Heart left ventricle (tissue), 16 donors: Measurements from ENCODE around the gene WFS1. TPM values are rescaled to one million over a fixed set of nuclear protein-coding genes. Genes with fewer than 3 reads are reported as not detected.

Experiments used
- ATAC-seq, 4 donors: fragments of 200-7000 bp; cut with Tn5 transposase; one replicate each; pipeline ENCODE4 v1.9.1; 2020 to 2022; ENCODE audit warnings: moderate library complexity in 4 of 4, mild to moderate bottlenecking in 3 of 4, moderate number of reproducible peaks in 1 of 4
- DNase-seq, 5 donors: peaks; one replicate each; pipeline ENCODE4 v3.0.0-alpha.2; 2020
- H3K27ac ChIP-seq, 12 donors: fragments of 200-600 bp; sonication (generic) in 4 of 12; one replicate each; pipeline versions ENCODE4 v1.5.0 to v1.8.0; 2016 to 2022; ENCODE audit warnings: mild to moderate bottlenecking in 2 of 12
- H3K27me3 ChIP-seq, 9 donors: fragments of 200-600 bp; sonication (generic) in 2 of 9; one replicate each; pipeline versions ENCODE4 v1.5.1 to v1.8.0; 2016 to 2022; ENCODE audit warnings: mild to moderate bottlenecking in 3 of 9
- H3K36me3 ChIP-seq, 9 donors: fragments of 200-600 bp; sonication (generic) in 2 of 9; one replicate each; pipeline versions ENCODE4 v1.5.0 to v1.8.0; 2018 to 2022; ENCODE audit warnings: mild to moderate bottlenecking in 2 of 9
- H3K4me1 ChIP-seq, 12 donors: fragments of 200-600 bp; sonication (generic) in 4 of 12; one replicate each; pipeline versions ENCODE4 v1.5.0 to v1.8.0; 2016 to 2022; ENCODE audit warnings: mild to moderate bottlenecking in 3 of 12
- H3K4me3 ChIP-seq, 12 donors: fragments of 200-600 bp; sonication (generic) in 4 of 12; one replicate each; pipeline versions ENCODE4 v1.5.0 to v1.8.0; 2017 to 2022; ENCODE audit warnings: mild to moderate bottlenecking in 9 of 12, moderate library complexity in 4 of 12
- H3K9me3 ChIP-seq, 12 donors: fragments of 200-600 bp; sonication (generic) in 4 of 12; one replicate each; pipeline versions ENCODE4 v1.5.0 to v1.8.0; 2016 to 2022; ENCODE audit warnings: mild to moderate bottlenecking in 1 of 12
- CTCF ChIP-seq, 12 donors: fragments of 200-600 bp; sonication (generic) in 4 of 12; IDR thresholded peaks; one replicate each; pipeline versions ENCODE4 v1.5.0 to v1.8.0; 2018 to 2022; ENCODE audit warnings: antibody characterized with exemption in 12 of 12, mild to moderate bottlenecking in 5 of 12
- POLR2A ChIP-seq, 2 donors: fragments of 450-650 bp; IDR thresholded peaks; one replicate each; pipeline ENCODE4 v1.6.1; 2017; ENCODE audit warnings: antibody characterized with exemption in 2 of 2, mild to moderate bottlenecking in 2 of 2, moderate library complexity in 2 of 2
- WGBS, 4 donors: extraction: QIAGEN DNeasy Blood & Tissue Kit in 2 of 4; methylation state at CpG; one replicate each; pipeline versions ENCODE4 v1.1.5 to v1.1.7; 2013 to 2018; 5-methylcytosine and 5-hydroxymethylcytosine counted together
- intact Hi-C, 10 donors: fragments of 100-400 bp; cut with DNase I; formaldehyde crosslinking; loops; one replicate each; pipeline versions ENCODE4 v1.11.1 to v1.14.2; 2022
- polyA plus RNA-seq, 2 donors: library from polyadenylated mRNA; stranded (reverse); fragments of 200-250 nt; gene quantifications; one replicate each; pipeline ENCODE4 v1.2.3, GENCODE V29; 2013
- total RNA-seq, 9 donors: library from RNA; depleted of rRNA in 2 of 9; stranded (reverse); fragments of >200 nt in 2 of 9; fragmentation: NEBNext Ultra II Directional in 3 of 9; extraction: Animal tissue kit (Norgen Biotek cat#: 25700) in 3 of 9; gene quantifications; one replicate each; pipeline versions ENCODE4 v1.1.0 to v1.2.4, GENCODE V29; 2016 to 2023
- donor health status: ischemic (EF 13 %, LVEDD 7.1; RV severe dilation, severe dysfunction).
- donor health status: healthy with polysubstance abuse.
- donor health status: DM: no; HTN: yes; CAD: no.
- donor health status: DM: no; HTN: no; CAD: no.
- donor health status: ischemic (EF 25% LVEDD 6.9; RV normal size, moderate dysfunction).
- donor health status: ischemic (EF 25% LVEDD 5.7; RV mildly dilated, moderate dysfunction).
- donor health status: healthy.
- donor health status: DM: yes; HTN: yes; CAD: no.
- donor health status: ischemic (EF 35%, LVEDD 5.7; RV mildly dilated, moderate dysfunction).
- donor health status: nonischemic (EF 11% LVEDD 7.7; RV severe dilation, severe dysfunction).
- donor health status: DM: yes; HTN: yes; CAD: no.
- donor health status: PGD.
- donor health status: ischemic (EF 29% LVEDD 5.4; RV normal size, mild dysfunction).
- donor health status: nonischemic (EF 23%, LVEDD 6.1; RV moderate dilation, normal function).

The WFS1 gene
- total and polyA plus RNA-seq, 11 donors = 44.8 to 202 (median 73.2) TPM

- no peak for DNase-seq
- peaks cover 7 to 57% (median 26%) of the 10 kb centered on the region in 9 donors for H3K27me3 ChIP-seq
- WGBS, 4 donors = 62 to 66% (median 64%) methylated on average over 10 of the region's 10 CpGs
These were observed 46.8 kb upstream of the WFS1 start for GRCh38 chr4:6222761-6223292.

GRCh38 chr4:6224735-6225134, 44.9 kb upstream of the WFS1 start:
- Histone ChIP-seq H3K9me3 (peaks cover 0 to 8% (median 0%) of the 10 kb centered on the region in 12 donors), H3K4me1 (peaks cover 0 to 9% (median 0%) of the 10 kb centered on the region in 12 donors), H3K27ac (no peak overlapping the region), H3K4me3 (no peak overlapping the region), H3K36me3 (no peaks in the 10 kb centered on the region), H3K27me3 (peaks cover 7 to 51% (median 26%) of the 10 kb centered on the region in 9 donors)
- intact Hi-C loops = no loop called here
- no peak for TF ChIP-seq POLR2A (IDR thresholded peaks at IDR 0.05)
- no peak for TF ChIP-seq CTCF (IDR thresholded peaks at IDR 0.05)
- DNase-seq = no peak
- 66 to 76% (median 73%) methylated on average over 3 of the region's 3 CpGs for WGBS, 4 donors
- no peak for ATAC-seq

More at GRCh38 chr4:6222761-6223292, 46.8 kb upstream of the WFS1 start:
- no peaks in the 10 kb centered on the region for H3K36me3 ChIP-seq
- H3K27ac ChIP-seq = no peak overlapping the region
- H3K9me3 ChIP-seq = peaks cover 0 to 8% (median 0%) of the 10 kb centered on the region in 12 donors
- intact Hi-C loops = no loop called here
- peaks cover 0 to 9% (median 0%) of the 10 kb centered on the region in 12 donors for H3K4me1 ChIP-seq
- TF ChIP-seq CTCF (IDR thresholded peaks at IDR 0.05) = no peak
- TF ChIP-seq POLR2A (IDR thresholded peaks at IDR 0.05) = no peak
- ATAC-seq = no peak
- H3K4me3 ChIP-seq = no peak overlapping the region

GRCh38 chr4:6225469-6225868, 44.2 kb upstream of the WFS1 start:
- ATAC-seq = no peak
- WGBS, 4 donors = 26 to 41% (median 36%) methylated on average over 7 of the region's 7 CpGs
- H3K4me3 ChIP-seq = no peak overlapping the region
- H3K4me1 ChIP-seq = peaks cover 0 to 9% (median 0%) of the 10 kb centered on the region in 12 donors
- peaks cover 0 to 8% (median 0%) of the 10 kb centered on the region in 12 donors for H3K9me3 ChIP-seq
- peaks cover 7 to 44% (median 26%) of the 10 kb centered on the region in 9 donors for H3K27me3 ChIP-seq
- no peaks in the 10 kb centered on the region for H3K36me3 ChIP-seq
- no peak overlapping the region for H3K27ac ChIP-seq
- DNase-seq = no peak
- intact Hi-C loops = no loop called here
- TF ChIP-seq CTCF (IDR thresholded peaks at IDR 0.05) = no peak
- TF ChIP-seq POLR2A (IDR thresholded peaks at IDR 0.05) = no peak

GRCh38 chr4:6226506-6226905, 43.1 kb upstream of the WFS1 start:
- Histone ChIP-seq H3K27me3 (peaks cover 7 to 33% (median 19%) of the 10 kb centered on the region in 9 donors), H3K36me3 (no peaks in the 10 kb centered on the region), H3K9me3 (peaks cover 0 to 8% (median 0%) of the 10 kb centered on the region in 12 donors), H3K27ac (no peak overlapping the region), H3K4me1 (peaks cover 0 to 7% (median 0%) of the 10 kb centered on the region in 12 donors), H3K4me3 (no peak overlapping the region)
- no peak for DNase-seq
- no peak for ATAC-seq
- TF ChIP-seq CTCF (IDR thresholded peaks at IDR 0.05) (no peak), POLR2A (IDR thresholded peaks at IDR 0.05) (no peak)
- intact Hi-C loops = no loop called here
- 77 to 87% (median 84%) methylated on average over 7 of the region's 7 CpGs for WGBS, 4 donors
